Muscle layer of duodenum (tissue), 2 donors: ENCODE data around the gene TDRD1.
A peak's percentile ranks its signal among the peaks of the same experiment; 100 is the strongest.

ENCODE experiments used
- H3K27ac ChIP-seq: one replicate; pipeline ENCODE4 v1.7.0; 2013; ENCODE audit warnings: mild to moderate bottlenecking, low read length
- H3K27me3 ChIP-seq: one replicate; pipeline ENCODE4 v1.7.0; 2013; ENCODE audit warnings: low read depth, mild to moderate bottlenecking, control low read depth, low read length
- H3K36me3 ChIP-seq, 2 donors: one replicate each; pipeline ENCODE4 v1.7.0; 2013; ENCODE audit warnings: low read length in 2 of 2, control low read depth in 1 of 2, mild to moderate bottlenecking in 1 of 2; ENCODE audit not compliant: insufficient read depth in 2 of 2, control insufficient read depth in 1 of 2
- H3K4me1 ChIP-seq, 2 donors: one replicate each; pipeline ENCODE4 v1.7.0; 2013; ENCODE audit warnings: low read length in 2 of 2, mild to moderate bottlenecking in 2 of 2, control low read depth in 1 of 2, moderate library complexity in 1 of 2; ENCODE audit not compliant: insufficient read depth in 2 of 2, control insufficient read depth in 1 of 2
- H3K4me3 ChIP-seq, 2 donors: one replicate each; pipeline ENCODE4 v1.7.0; 2013; ENCODE audit warnings: low read length in 2 of 2, low read depth in 1 of 2, mild to moderate bottlenecking in 1 of 2
- H3K9me3 ChIP-seq, 2 donors: one replicate each; pipeline ENCODE4 v1.7.0; 2013; ENCODE audit warnings: low read length in 2 of 2, control low read depth in 1 of 2, mild to moderate bottlenecking in 1 of 2; ENCODE audit not compliant: control insufficient read depth in 1 of 2
- donor health status: healthy.

TDRD1 gene

GRCh38 chr10:114234132-114234531 lies 55.0 kb downstream of the TDRD1 start:
- Histone ChIP-seq H3K27ac (no peak overlapping the region), H3K4me3 (no peak overlapping the region), H3K9me3 (no peaks in the 10 kb centered on the region), H3K4me1 (peaks cover 4% of the 10 kb centered on the region in 2 donors), H3K36me3 (no peaks in the 10 kb centered on the region), H3K27me3 (peaks cover 11% of the 10 kb centered on the region)

GRCh38 chr10:114239117-114239993 lies 60.2 kb downstream of the TDRD1 start, which contains the start of gene VWA2:
Gene VWA2, plus strand, starts transcription at chr10:114239254. Its CDS starts 9,460 bp downstream, at chr10:114248714.
- Histone ChIP-seq H3K9me3 (no peaks in the 10 kb centered on the region), H3K27me3 (peaks cover 15% of the 10 kb centered on the region), H3K27ac (no peak within 1 kb of the TSS), H3K4me1 (peaks cover 4 to 12% of the 10 kb centered on the region in 2 donors), H3K36me3 (no peaks in the 10 kb centered on the region), H3K4me3 (peak within 1 kb of the TSS; percentile 50 to 57)

GRCh38 chr10:114239994-114240345 lies 60.8 kb downstream of the TDRD1 start:
- Histone ChIP-seq H3K4me1 (peaks cover 4 to 12% of the 10 kb centered on the region in 2 donors), H3K36me3 (no peaks in the 10 kb centered on the region), H3K27ac (no peak overlapping the region), H3K9me3 (no peaks in the 10 kb centered on the region), H3K4me3 (peak overlapping the region in 1 of 2 donors; percentile 57), H3K27me3 (peaks cover 15% of the 10 kb centered on the region)

GRCh38 chr10:114242235-114242634 lies 63.1 kb downstream of the TDRD1 start:
- Histone ChIP-seq H3K4me3 (no peak overlapping the region), H3K27ac (no peak overlapping the region), H3K36me3 (no peaks in the 10 kb centered on the region), H3K9me3 (no peaks in the 10 kb centered on the region), H3K27me3 (peaks cover 15% of the 10 kb centered on the region), H3K4me1 (peaks cover 4 to 12% of the 10 kb centered on the region in 2 donors)

GRCh38 chr10:114243661-114244060 lies 64.5 kb downstream of the TDRD1 start:
- Histone ChIP-seq H3K9me3 (no peaks in the 10 kb centered on the region), H3K4me1 (peaks cover 4 to 12% of the 10 kb centered on the region in 2 donors), H3K4me3 (no peak overlapping the region), H3K27me3 (peaks cover 8% of the 10 kb centered on the region), H3K27ac (no peak overlapping the region), H3K36me3 (no peaks in the 10 kb centered on the region)

GRCh38 chr10:114244126-114244525 lies 65.0 kb downstream of the TDRD1 start:
- peaks cover 4% of the 10 kb centered on the region for H3K27me3 ChIP-seq
- H3K9me3 ChIP-seq = no peaks in the 10 kb centered on the region
- H3K36me3 ChIP-seq = no peaks in the 10 kb centered on the region
- peaks cover 0 to 8% of the 10 kb centered on the region in 2 donors for H3K4me1 ChIP-seq
- no peak overlapping the region for H3K4me3 ChIP-seq
- H3K27ac ChIP-seq = no peak overlapping the region

GRCh38 chr10:114245121-114245791 lies 66.1 kb downstream of the TDRD1 start:
- no peak overlapping the region for H3K4me3 ChIP-seq
- no peaks in the 10 kb centered on the region for H3K9me3 ChIP-seq
- H3K27me3 ChIP-seq = peaks cover 4% of the 10 kb centered on the region
- H3K36me3 ChIP-seq = no peaks in the 10 kb centered on the region
- no peaks in the 10 kb centered on the region for H3K4me1 ChIP-seq
- no peak overlapping the region for H3K27ac ChIP-seq

GRCh38 chr10:114246679-114247305 lies 67.6 kb downstream of the TDRD1 start:
- H3K27me3 ChIP-seq = no peaks in the 10 kb centered on the region
- H3K4me3 ChIP-seq = no peak overlapping the region
- no peaks in the 10 kb centered on the region for H3K4me1 ChIP-seq
- H3K27ac ChIP-seq = no peak overlapping the region
- H3K36me3 ChIP-seq = no peaks in the 10 kb centered on the region
- H3K9me3 ChIP-seq = no peaks in the 10 kb centered on the region

GRCh38 chr10:114250236-114250635 lies 71.1 kb downstream of the TDRD1 start:
- Histone ChIP-seq H3K9me3 (no peaks in the 10 kb centered on the region), H3K4me1 (no peaks in the 10 kb centered on the region), H3K4me3 (no peak overlapping the region), H3K36me3 (no peaks in the 10 kb centered on the region), H3K27ac (no peak overlapping the region), H3K27me3 (no peaks in the 10 kb centered on the region)

- no peaks in the 10 kb centered on the region for H3K9me3 ChIP-seq
- no peaks in the 10 kb centered on the region for H3K36me3 ChIP-seq
- no peaks in the 10 kb centered on the region for H3K4me1 ChIP-seq
- H3K27ac ChIP-seq = no peak overlapping the region
- no peak overlapping the region for H3K4me3 ChIP-seq
- no peaks in the 10 kb centered on the region for H3K27me3 ChIP-seq
Observed at GRCh38 chr10:114250716-114251115, 71.6 kb downstream of the TDRD1 start.

GRCh38 chr10:114252092-114252491 lies 72.9 kb downstream of the TDRD1 start:
- no peaks in the 10 kb centered on the region for H3K36me3 ChIP-seq
- no peak overlapping the region for H3K27ac ChIP-seq
- H3K27me3 ChIP-seq = no peaks in the 10 kb centered on the region
- H3K4me3 ChIP-seq = no peak overlapping the region
- no peaks in the 10 kb centered on the region for H3K4me1 ChIP-seq
- no peaks in the 10 kb centered on the region for H3K9me3 ChIP-seq
